Epithelial cell of esophagus (primary cell): ENCODE results near the gene COL20A1.
A peak's percentile ranks its signal among the peaks of the same experiment; 100 is the strongest.

ENCODE experiments used
- DNase-seq: peaks from one replicate; pipeline ENCODE4 v3.0.0; 2010; ENCODE audit warnings: low read depth
- H3K4me3 ChIP-seq: 2 replicates; pipeline ENCODE4 v1.5.1; 2011; ENCODE audit warnings: mild to moderate bottlenecking, low read length, control low read depth
- CTCF ChIP-seq: IDR thresholded peaks from 2 replicates; pipeline ENCODE4 v1.5.1; 2011; ENCODE audit warnings: low read depth, mild to moderate bottlenecking, low read length, control low read depth, inconsistent platforms; ENCODE audit not compliant: insufficient read depth; ENCODE audit errors: missing control alignments

COL20A1 gene

GRCh38 chr20:63273059-63273579 lies 19.9 kb upstream of the COL20A1 start:
- DNase-seq: no peak
- peak overlapping the region; percentile 93 for H3K4me3 ChIP-seq
- no peak for TF ChIP-seq CTCF

GRCh38 chr20:63273635-63274380 lies 19.2 kb upstream of the COL20A1 start:
- DNase-seq: peak; percentile 55
- no peak for TF ChIP-seq CTCF
- H3K4me3 ChIP-seq: peak overlapping the region; percentile 93

GRCh38 chr20:63274381-63275228 lies 18.4 kb upstream of the COL20A1 start:
- no peak overlapping the region for H3K4me3 ChIP-seq
- TF ChIP-seq CTCF: no peak
- DNase-seq: no peak

GRCh38 chr20:63275825-63276224 lies 17.2 kb upstream of the COL20A1 start:
- TF ChIP-seq CTCF: no peak
- no peak for DNase-seq
- no peak overlapping the region for H3K4me3 ChIP-seq

- no peak overlapping the region for H3K4me3 ChIP-seq
- no peak for DNase-seq
- TF ChIP-seq CTCF: no peak
Measured at GRCh38 chr20:63276956-63277355, 16.0 kb upstream of the COL20A1 start.

GRCh38 chr20:63277466-63278272 lies 15.3 kb upstream of the COL20A1 start:
- TF ChIP-seq CTCF: no peak
- no peak for DNase-seq
- H3K4me3 ChIP-seq: no peak overlapping the region
